Hematopoietic multipotent progenitor cell treated with erythropoietin and hydrocortisone succinate and interleukin-3 and kit ligand, for 17 days (in vitro differentiated cells): Measurements from ENCODE around the gene GMPR2.
"Not testable (repeated sequence)": the region's sequence is repeated elsewhere in the genome, so short reads cannot be mapped to it uniquely, and the experiment has no call there.

Experiments
- DNase-seq: peaks from one replicate; pipeline ENCODE4 v3.0.0-alpha.2; 2015; ENCODE audit warnings: low spot score

GMPR2 gene

GRCh38 chr14:24231263-24232120 lies 1.2 kb upstream of the GMPR2 start:
- DNase-seq = peak; percentile 26

- DNase-seq = peak; percentile 92
Measured at GRCh38 chr14:24232121-24232644, 546 bp upstream of the GMPR2 start, which contains the start of gene NEDD8. TSS of gene NEDD8 (minus strand) at chr14:24232367. CDS start at chr14:24232267, 100 bp downstream.

- DNase-seq = no peak
Measured at GRCh38 chr14:24233538-24233866, 773 bp downstream of the GMPR2 start.

GRCh38 chr14:24234095-24235005 lies 1.6 kb downstream of the GMPR2 start:
- no peak for DNase-seq

- DNase-seq = no peak
Measured at GRCh38 chr14:24235804-24236688, 3.3 kb downstream of the GMPR2 start.

- DNase-seq = no peak
Measured at GRCh38 chr14:24236689-24237462, 4.1 kb downstream of the GMPR2 start.

- no peak for DNase-seq
Measured at GRCh38 chr14:24237463-24237955, 4.8 kb downstream of the GMPR2 start.

- no peak for DNase-seq
Measured at GRCh38 chr14:24238123-24238522, 5.4 kb downstream of the GMPR2 start.

- no peak for DNase-seq
Measured at GRCh38 chr14:24238527-24239037, 5.9 kb downstream of the GMPR2 start.

GRCh38 chr14:24240110-24240918 lies 7.6 kb downstream of the GMPR2 start:
- DNase-seq = no peak

- DNase-seq = peak; percentile 97
Measured at GRCh38 chr14:24241829-24242443, 9.2 kb downstream of the GMPR2 start.

- no peak for DNase-seq
Measured at GRCh38 chr14:24243336-24243836, 10.7 kb downstream of the GMPR2 start.

GRCh38 chr14:24245350-24245749 lies 12.6 kb downstream of the GMPR2 start:
- not testable (repeated sequence) for DNase-seq

GRCh38 chr14:24246765-24247212 lies 14.1 kb downstream of the GMPR2 start:
- no peak for DNase-seq

- no peak for DNase-seq
Measured at GRCh38 chr14:24247422-24247821, 14.7 kb downstream of the GMPR2 start.

GRCh38 chr14:24249230-24250021 lies 16.7 kb downstream of the GMPR2 start:
- DNase-seq = no peak

GRCh38 chr14:24250354-24250753 lies 17.6 kb downstream of the GMPR2 start:
- DNase-seq = no peak

GRCh38 chr14:24251880-24252288 lies 19.2 kb downstream of the GMPR2 start:
- no peak for DNase-seq
